Suprapubic skin (tissue), 4 donors: Measurements from ENCODE around the gene SIGLEC5. TPM values are rescaled to one million over a fixed set of nuclear protein-coding genes. Genes with fewer than 3 reads are reported as not detected.

ENCODE experiments used
- DNase-seq, 2 donors: peaks; one replicate each; pipeline ENCODE4 v3.0.0-alpha.2; 2019; ENCODE audit warnings: low spot score in 2 of 2
- H3K27ac ChIP-seq: fragments of 200-600 bp; sonication (generic); one replicate; pipeline ENCODE4 v1.5.1; 2019
- H3K27me3 ChIP-seq: fragments of 200-600 bp; sonication (generic); one replicate; pipeline ENCODE4 v1.5.1; 2019
- H3K36me3 ChIP-seq: fragments of 200-600 bp; sonication (generic); one replicate; pipeline ENCODE4 v1.5.1; 2019
- H3K4me1 ChIP-seq: fragments of 200-600 bp; sonication (generic); one replicate; pipeline ENCODE4 v1.5.1; 2019
- H3K4me3 ChIP-seq: fragments of 200-600 bp; sonication (generic); one replicate; pipeline ENCODE4 v1.5.1; 2019; ENCODE audit warnings: mild to moderate bottlenecking
- H3K9me3 ChIP-seq: fragments of 200-600 bp; sonication (generic); one replicate; pipeline ENCODE4 v1.5.1; 2019
- CTCF ChIP-seq, 2 donors: fragments of 200-600 bp in 1 of 2; fragments of 450-650 bp in 1 of 2; sonication (generic) in 1 of 2; IDR thresholded peaks; one replicate each; pipeline ENCODE4 v1.5.1; 2016 to 2019; ENCODE audit warnings: antibody characterized with exemption in 2 of 2, mild to moderate bottlenecking in 1 of 2, moderate library complexity in 1 of 2
- EP300 ChIP-seq: sonication (generic); formaldehyde crosslinking; IDR thresholded peaks from one replicate; pipeline ENCODE4 v1.6.1; 2017; ENCODE audit warnings: antibody characterized with exemption
- POLR2A ChIP-seq, 2 donors: fragments of 450-650 bp; IDR thresholded peaks; one replicate each; pipeline ENCODE4 v1.6.1; 2017; ENCODE audit warnings: antibody characterized with exemption in 2 of 2, mild to moderate bottlenecking in 2 of 2, moderate library complexity in 2 of 2
- POLR2AphosphoS5 ChIP-seq, 3 donors: sonication (generic); formaldehyde crosslinking; IDR thresholded peaks; one replicate each; pipeline ENCODE4 v1.6.1; 2017; ENCODE audit warnings: antibody characterized with exemption in 3 of 3
- WGBS: methylation state at CpG from one replicate; pipeline ENCODE4 v1.1.5; 2018; 5-methylcytosine and 5-hydroxymethylcytosine counted together
- total RNA-seq, 4 donors: library from RNA; depleted of rRNA; stranded (reverse); fragments of >200 nt; gene quantifications; one replicate each; pipeline ENCODE4 v1.1.0, GENCODE V29; 2016

SIGLEC5 gene
- total RNA-seq, 4 donors from 2014 or later = 0.38 TPM; not detected in 3

- no peaks in the 10 kb centered on the region for H3K36me3 ChIP-seq
- H3K27me3 ChIP-seq = peaks cover 27% of the 10 kb centered on the region
- WGBS = 11% methylated on average over 10 of the region's 10 CpGs
- no peak for DNase-seq
- no peaks in the 10 kb centered on the region for H3K9me3 ChIP-seq
- peaks cover 4% of the 10 kb centered on the region for H3K4me1 ChIP-seq
- TF ChIP-seq POLR2A (IDR thresholded peaks at IDR 0.05) (no peak), CTCF (IDR thresholded peaks at IDR 0.05) (peak in 1 of 2 donors; percentile 38)
- no peak overlapping the region for H3K4me3 ChIP-seq
- no peak overlapping the region for H3K27ac ChIP-seq
These were observed 30.9 kb upstream of the SIGLEC5 start for GRCh38 chr19:51660975-51661600.

GRCh38 chr19:51654783-51655182, 24.6 kb upstream of the SIGLEC5 start:
- Histone ChIP-seq H3K4me3 (no peak overlapping the region), H3K9me3 (no peaks in the 10 kb centered on the region), H3K27me3 (peaks cover 12% of the 10 kb centered on the region), H3K36me3 (no peaks in the 10 kb centered on the region), H3K27ac (no peak overlapping the region), H3K4me1 (peaks cover 4% of the 10 kb centered on the region)
- no peak for DNase-seq
- TF ChIP-seq POLR2A (IDR thresholded peaks at IDR 0.05) (no peak), CTCF (IDR thresholded peaks at IDR 0.05) (no peak), POLR2AphosphoS5 (IDR thresholded peaks at IDR 0.05) (no peak), EP300 (no peak)
- 47% methylated on average over 4 of the region's 4 CpGs for WGBS

GRCh38 chr19:51653162-51653561, 23.0 kb upstream of the SIGLEC5 start:
- no peaks in the 10 kb centered on the region for H3K9me3 ChIP-seq
- 36% methylated on average over 2 of the region's 2 CpGs for WGBS
- TF ChIP-seq CTCF (IDR thresholded peaks at IDR 0.05) (no peak), POLR2AphosphoS5 (IDR thresholded peaks at IDR 0.05) (no peak), POLR2A (IDR thresholded peaks at IDR 0.05) (no peak), EP300 (no peak)
- no peak overlapping the region for H3K4me3 ChIP-seq
- H3K27ac ChIP-seq = no peak overlapping the region
- peaks cover 4% of the 10 kb centered on the region for H3K4me1 ChIP-seq
- H3K27me3 ChIP-seq = peaks cover 15% of the 10 kb centered on the region
- no peaks in the 10 kb centered on the region for H3K36me3 ChIP-seq
- no peak for DNase-seq

GRCh38 chr19:51652266-51652665, 22.1 kb upstream of the SIGLEC5 start:
- Histone ChIP-seq H3K4me3 (no peak overlapping the region), H3K27me3 (peaks cover 19% of the 10 kb centered on the region), H3K4me1 (peaks cover 4% of the 10 kb centered on the region), H3K27ac (no peak overlapping the region), H3K9me3 (no peaks in the 10 kb centered on the region), H3K36me3 (no peaks in the 10 kb centered on the region)
- TF ChIP-seq POLR2AphosphoS5 (IDR thresholded peaks at IDR 0.05) (no peak), EP300 (no peak), POLR2A (IDR thresholded peaks at IDR 0.05) (no peak)
- 80% methylated on average over 4 of the region's 4 CpGs for WGBS
- no peak for DNase-seq

GRCh38 chr19:51651216-51651846, 21.1 kb upstream of the SIGLEC5 start:
- WGBS = 80% methylated on average over 7 of the region's 7 CpGs
- Histone ChIP-seq H3K9me3 (no peaks in the 10 kb centered on the region), H3K4me3 (no peak overlapping the region), H3K27me3 (peaks cover 24% of the 10 kb centered on the region), H3K27ac (no peak overlapping the region), H3K36me3 (no peaks in the 10 kb centered on the region), H3K4me1 (no peaks in the 10 kb centered on the region)
- TF ChIP-seq EP300 (no peak), POLR2A (IDR thresholded peaks at IDR 0.05) (no peak), CTCF (IDR thresholded peaks at IDR 0.05) (no peak), POLR2AphosphoS5 (IDR thresholded peaks at IDR 0.05) (no peak)
- no peak for DNase-seq
